Brain microvascular endothelial cell (primary cell): ENCODE results near the gene TSR3.
"Not testable (repeated sequence)": the region's sequence is repeated elsewhere in the genome, so short reads cannot be mapped to it uniquely, and the experiment has no call there.

Experiments
- DNase-seq: peaks from one replicate; pipeline ENCODE4 v3.0.0-alpha.2; 2020
- H3K27ac ChIP-seq: fragments of 250-450 bp; sonication (Bioruptor Pico); 2 replicates; pipeline ENCODE4 v1.5.1; 2020; ENCODE audit warnings: mild to moderate bottlenecking, moderate library complexity
- H3K27me3 ChIP-seq: fragments of 250-450 bp; sonication (Bioruptor Pico); replicated peaks from 2 replicates; pipeline ENCODE4 v1.5.1; 2020; ENCODE audit warnings: mild to moderate bottlenecking
- H3K36me3 ChIP-seq: fragments of 250-450 bp; sonication (Bioruptor Pico); replicated peaks from 2 replicates; pipeline ENCODE4 v1.5.1; 2020; ENCODE audit warnings: mild to moderate bottlenecking
- H3K4me3 ChIP-seq: 2 replicates; pipeline ENCODE4 v1.5.1; 2011; ENCODE audit warnings: low read depth, mild to moderate bottlenecking, control low read depth, low read length, moderate library complexity
- in situ Hi-C: cut with HindIII; loops from 2 replicates; pipeline ENCODE4 v1.10.0; 2017; ENCODE audit warnings: low sequenced_read_pairs, low pct_ligation_motif_present
- TF ChIP-seq, protein P1 (sequence below): IDR thresholded peaks from 2 replicates; pipeline ENCODE4 v1.5.1; 2011; ENCODE audit warnings: low read depth, mild to moderate bottlenecking, moderate library complexity, low read length, control low read depth, inconsistent platforms; ENCODE audit errors: missing control alignments

TSR3 gene

DNA sequence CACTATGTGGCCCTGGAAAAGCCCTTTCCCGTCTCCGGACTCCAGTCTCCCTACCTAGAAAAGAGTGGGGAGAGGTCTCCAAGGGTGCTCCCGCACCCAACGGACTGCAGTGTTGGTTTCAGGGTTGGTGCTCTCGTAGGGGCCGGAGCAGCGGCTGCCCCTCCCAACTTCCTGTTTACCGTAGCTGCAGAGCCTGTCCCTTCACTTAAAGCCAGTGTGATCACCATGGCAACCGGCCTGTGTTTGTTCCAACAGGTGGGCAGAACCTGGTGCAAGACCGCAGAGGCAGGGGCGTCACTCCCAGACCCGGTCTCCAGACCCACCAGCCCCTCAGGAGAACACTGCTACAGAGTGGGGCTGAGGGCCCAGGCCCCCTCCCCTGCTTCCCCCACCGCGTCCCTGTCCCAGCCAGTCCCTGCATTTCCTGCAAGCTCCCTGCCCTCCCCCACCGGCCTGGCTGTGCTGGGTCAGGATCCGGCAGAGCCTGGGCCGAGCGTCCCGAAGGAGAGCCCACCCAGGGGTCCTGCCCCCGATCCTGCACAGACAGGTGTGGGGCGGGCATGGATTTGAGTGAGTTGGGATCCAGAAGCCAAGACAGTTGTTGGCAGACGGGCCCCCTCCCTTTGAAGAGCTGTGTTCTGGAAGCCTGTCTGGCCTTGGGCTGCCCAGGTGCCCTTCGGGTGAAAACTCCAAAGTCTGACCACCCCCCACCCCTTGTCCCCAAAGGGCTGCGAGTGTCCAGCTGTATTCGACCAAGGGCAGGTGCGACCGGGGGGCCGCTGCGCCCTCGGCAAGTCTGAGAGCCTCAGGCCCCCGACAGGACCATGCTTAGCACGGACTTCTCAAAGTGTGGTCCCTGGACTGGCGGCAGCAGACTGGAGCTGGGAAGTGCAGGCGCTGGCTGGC, 19.7 kb downstream of the TSR3 start:
- peaks cover 49% of the 10 kb centered on the region for H3K27me3 ChIP-seq
- H3K36me3 ChIP-seq = no peaks in the 10 kb centered on the region
- no peak overlapping the region for H3K27ac ChIP-seq
- TF ChIP-seq, protein P1, sequence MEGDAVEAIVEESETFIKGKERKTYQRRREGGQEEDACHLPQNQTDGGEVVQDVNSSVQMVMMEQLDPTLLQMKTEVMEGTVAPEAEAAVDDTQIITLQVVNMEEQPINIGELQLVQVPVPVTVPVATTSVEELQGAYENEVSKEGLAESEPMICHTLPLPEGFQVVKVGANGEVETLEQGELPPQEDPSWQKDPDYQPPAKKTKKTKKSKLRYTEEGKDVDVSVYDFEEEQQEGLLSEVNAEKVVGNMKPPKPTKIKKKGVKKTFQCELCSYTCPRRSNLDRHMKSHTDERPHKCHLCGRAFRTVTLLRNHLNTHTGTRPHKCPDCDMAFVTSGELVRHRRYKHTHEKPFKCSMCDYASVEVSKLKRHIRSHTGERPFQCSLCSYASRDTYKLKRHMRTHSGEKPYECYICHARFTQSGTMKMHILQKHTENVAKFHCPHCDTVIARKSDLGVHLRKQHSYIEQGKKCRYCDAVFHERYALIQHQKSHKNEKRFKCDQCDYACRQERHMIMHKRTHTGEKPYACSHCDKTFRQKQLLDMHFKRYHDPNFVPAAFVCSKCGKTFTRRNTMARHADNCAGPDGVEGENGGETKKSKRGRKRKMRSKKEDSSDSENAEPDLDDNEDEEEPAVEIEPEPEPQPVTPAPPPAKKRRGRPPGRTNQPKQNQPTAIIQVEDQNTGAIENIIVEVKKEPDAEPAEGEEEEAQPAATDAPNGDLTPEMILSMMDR = no peak
- H3K4me3 ChIP-seq = no peak overlapping the region
- peak; percentile 64 for DNase-seq
- in situ Hi-C loops = no loop called here

DNA sequence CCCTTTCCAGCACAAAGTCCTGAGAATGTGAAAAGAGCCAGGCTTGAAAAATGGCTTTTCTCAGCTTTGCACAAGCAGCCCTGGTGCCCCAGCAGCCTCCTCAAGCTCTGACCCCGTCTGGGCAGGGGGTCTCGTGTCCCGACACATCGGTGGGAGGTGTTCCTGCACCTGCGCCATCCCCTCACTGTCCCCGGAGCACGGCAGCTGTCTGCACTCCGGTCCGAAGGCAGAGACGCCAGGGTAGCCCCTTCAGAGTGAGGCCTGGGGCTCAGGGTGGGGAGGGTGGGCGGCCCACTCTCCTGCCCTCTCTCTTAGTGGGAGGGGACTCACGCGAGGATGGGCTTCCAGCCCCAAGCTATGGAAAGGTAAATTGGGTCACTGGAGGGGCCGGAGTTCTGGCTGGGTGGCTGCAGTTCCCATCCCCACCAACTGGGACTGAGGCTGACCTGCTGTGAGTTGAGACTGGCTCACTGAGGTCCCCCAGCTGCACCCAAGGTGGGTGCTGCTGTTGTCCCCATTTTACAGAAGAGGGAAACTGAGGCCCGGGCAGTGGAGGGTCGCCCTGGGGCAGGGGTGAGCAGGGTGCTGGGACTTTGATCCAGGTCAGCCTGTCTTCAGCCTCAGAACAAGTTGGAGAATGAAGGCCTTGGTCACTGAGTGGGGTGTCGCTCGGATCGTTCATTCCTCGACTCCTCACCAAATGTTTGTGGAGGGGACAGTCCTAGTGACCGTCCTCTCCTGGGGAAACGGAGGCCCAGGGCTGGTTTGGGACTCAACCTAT, 20.6 kb downstream of the TSR3 start:
- Histone ChIP-seq H3K4me3 (no peak overlapping the region), H3K36me3 (no peaks in the 10 kb centered on the region), H3K27me3 (peaks cover 44% of the 10 kb centered on the region), H3K27ac (no peak overlapping the region)
- TF ChIP-seq, protein P1 = peak; percentile 18
- in situ Hi-C loops = no loop called here
- DNase-seq = no peak

DNA sequence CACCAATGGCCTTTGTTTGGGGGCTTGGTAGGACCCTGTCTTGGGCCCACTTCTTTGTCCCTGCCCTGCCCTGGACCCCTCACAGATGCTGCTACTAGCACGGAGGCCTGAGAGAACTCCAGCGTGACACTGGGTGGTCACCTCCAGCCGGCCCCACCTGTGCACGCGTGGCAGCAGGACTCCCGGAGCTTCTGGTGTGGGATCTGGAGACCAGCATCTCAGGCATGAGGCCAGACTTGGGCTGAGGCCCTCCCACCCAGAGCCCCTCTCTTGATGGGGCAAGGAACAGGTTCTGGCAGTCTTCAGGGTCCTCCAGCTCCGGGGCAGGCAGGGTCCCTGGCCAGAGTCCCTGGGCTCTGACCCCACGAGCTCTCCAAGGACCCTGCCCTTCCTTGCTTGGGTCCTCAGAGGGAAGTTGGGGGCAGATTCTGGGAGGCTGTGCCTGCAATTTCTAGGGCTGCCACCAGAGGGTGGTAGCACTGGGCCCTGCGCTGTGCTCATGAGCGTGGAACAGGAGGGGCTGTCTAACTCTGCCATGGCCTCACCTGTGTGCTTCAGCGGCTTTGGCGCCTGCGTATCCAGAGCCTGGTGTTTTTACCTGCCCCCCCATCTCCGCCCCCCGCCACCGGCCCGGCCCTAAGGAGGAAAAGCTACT, 21.3 kb downstream of the TSR3 start:
- H3K27ac ChIP-seq = no peak overlapping the region
- TF ChIP-seq, protein P1 = peak; percentile 72
- DNase-seq = no peak
- in situ Hi-C loops = no loop called here
- H3K36me3 ChIP-seq = peaks cover 2% of the 10 kb centered on the region
- peaks cover 37% of the 10 kb centered on the region for H3K27me3 ChIP-seq
- H3K4me3 ChIP-seq = no peak overlapping the region

- Histone ChIP-seq H3K27me3 (peaks cover 23% of the 10 kb centered on the region), H3K36me3 (peaks cover 16% of the 10 kb centered on the region)
- H3K27ac ChIP-seq, DNase-seq, in situ Hi-C loops, H3K4me3 ChIP-seq: not testable (repeated sequence)
These were observed 22.7 kb downstream of the TSR3 start for GRCh38 chr16:1328961-1329360.

- DNase-seq, in situ Hi-C loops: not testable (repeated sequence)
These were observed 23.5 kb downstream of the TSR3 start for GRCh38 chr16:1328136-1328535.

GRCh38 chr16:1327619-1327947, 24.1 kb downstream of the TSR3 start:
- H3K27me3 ChIP-seq = peaks cover 10% of the 10 kb centered on the region
- H3K4me3 ChIP-seq = no peak overlapping the region
- no peak for DNase-seq
- in situ Hi-C loops = no loop called here
- no peak overlapping the region for H3K27ac ChIP-seq
- TF ChIP-seq, protein P1 = no peak
- peaks cover 24% of the 10 kb centered on the region for H3K36me3 ChIP-seq

More at GRCh38 chr16:1328136-1328535, 23.5 kb downstream of the TSR3 start:
- H3K4me3 ChIP-seq, H3K27ac ChIP-seq: not testable (repeated sequence)
- Histone ChIP-seq H3K36me3 (peaks cover 23% of the 10 kb centered on the region), H3K27me3 (peaks cover 16% of the 10 kb centered on the region)
